Natural killer cell (primary cell): ENCODE measurements around the gene SNAPC4. TPM values are rescaled to one million over a fixed set of nuclear protein-coding genes. Genes with fewer than 3 reads are reported as not detected.

Experiments
- ATAC-seq, 3 donors: fragments of 150-1000 bp in 2 of 3; fragments of 200-7000 bp in 1 of 3; cut with Tn5 transposase; 1 replicate in 1 of 3; 2 replicates in 2 of 3; pipeline ENCODE4 v1.10.0; 2021; ENCODE audit warnings: mild to moderate bottlenecking in 2 of 3, moderate library complexity in 2 of 3
- DNase-seq, 2 donors: peaks; one replicate each; pipeline versions ENCODE4 v3.0.0 to v3.0.0-alpha.2; 2013 to 2021; ENCODE audit warnings: mixed read lengths in 1 of 2
- H3K27ac ChIP-seq: one replicate; pipeline ENCODE4 v1.5.1; 2013; ENCODE audit warnings: mild to moderate bottlenecking, low read length
- H3K27me3 ChIP-seq: one replicate; pipeline ENCODE4 v1.6.1; 2013; ENCODE audit warnings: low read length; ENCODE audit not compliant: control insufficient read depth, insufficient read depth
- H3K36me3 ChIP-seq: one replicate; pipeline ENCODE4 v1.6.1; 2013; ENCODE audit warnings: low read length; ENCODE audit not compliant: control insufficient read depth, insufficient read depth
- H3K4me1 ChIP-seq: one replicate; pipeline ENCODE4 v1.6.1; 2013; ENCODE audit warnings: low read length; ENCODE audit not compliant: control insufficient read depth, insufficient read depth
- H3K4me3 ChIP-seq: one replicate; pipeline ENCODE4 v1.5.1; 2013; ENCODE audit warnings: low read length
- H3K9me3 ChIP-seq: one replicate; pipeline ENCODE4 v1.6.1; 2013; ENCODE audit warnings: low read length; ENCODE audit not compliant: control insufficient read depth, insufficient read depth
- H3K27ac Mint-ChIP-seq, 2 donors: one replicate each; pipeline ENCODE4 v1.8.0; 2022; ENCODE audit warnings: mild to moderate bottlenecking in 2 of 2, mixed read lengths in 2 of 2, moderate library complexity in 1 of 2
- H3K27me3 Mint-ChIP-seq, 2 donors: one replicate each; pipeline ENCODE4 v1.8.0; 2022; ENCODE audit warnings: low read depth in 2 of 2, mixed read lengths in 2 of 2
- H3K36me3 Mint-ChIP-seq: one replicate; pipeline ENCODE4 v1.8.0; 2022; ENCODE audit warnings: mixed read lengths
- H3K4me1 Mint-ChIP-seq, 2 donors: one replicate each; pipeline ENCODE4 v1.8.0; 2022; ENCODE audit warnings: mixed read lengths in 2 of 2
- H3K4me3 Mint-ChIP-seq: one replicate; pipeline ENCODE4 v1.8.0; 2022; ENCODE audit warnings: mild to moderate bottlenecking, moderate library complexity, mixed read lengths
- H3K9me3 Mint-ChIP-seq, 2 donors: one replicate each; pipeline ENCODE4 v1.8.0; 2022; ENCODE audit warnings: mixed read lengths in 2 of 2
- WGBS: methylation state at CpG from one replicate; pipeline ENCODE4 v1.1.7; 2013; ENCODE audit warnings: missing lambda C conversion rate; ENCODE audit not compliant: insufficient coverage; 5-methylcytosine and 5-hydroxymethylcytosine counted together
- intact Hi-C: fragments of 100-400 bp; cut with micrococcal nuclease; formaldehyde crosslinking; loops from one replicate; pipeline ENCODE4 v1.14.2; 2022
- total RNA-seq, 4 donors: library from RNA; stranded (reverse); fragments of 120-200 nt in 1 of 4; gene quantifications; one replicate each; pipeline versions ENCODE4 v1.2.3 to v1.2.4, GENCODE V29; 2013 to 2022
- TF ChIP-seq, protein P1 (sequence below): fragments of 200-600 bp; IDR thresholded peaks from one replicate; pipeline ENCODE4 v1.8.0; 2022; ENCODE audit warnings: antibody characterized with exemption

SNAPC4 gene
- total RNA-seq, 3 donors from 2014 or later (not counting 1 experiment from before 2014, with no cell fraction given) = 9.0 to 11.3 (median 9.4) TPM

GRCh38 chr9:136364942-136365774 lies 34.8 kb downstream of the SNAPC4 start:
- Mint-ChIP-seq H3K36me3 (no peaks in the 10 kb centered on the region), H3K27me3 (no peaks in the 10 kb centered on the region), H3K27ac (no peak overlapping the region), H3K4me3 (no peak overlapping the region), H3K4me1 (peaks cover 0 to 5% of the 10 kb centered on the region in 2 donors), H3K9me3 (no peaks in the 10 kb centered on the region)
- no peak overlapping the region for H3K4me3 ChIP-seq
- H3K36me3 ChIP-seq = peaks cover 2% of the 10 kb centered on the region
- H3K9me3 ChIP-seq = no peaks in the 10 kb centered on the region
- ATAC-seq = no peak
- TF ChIP-seq, protein P1, sequence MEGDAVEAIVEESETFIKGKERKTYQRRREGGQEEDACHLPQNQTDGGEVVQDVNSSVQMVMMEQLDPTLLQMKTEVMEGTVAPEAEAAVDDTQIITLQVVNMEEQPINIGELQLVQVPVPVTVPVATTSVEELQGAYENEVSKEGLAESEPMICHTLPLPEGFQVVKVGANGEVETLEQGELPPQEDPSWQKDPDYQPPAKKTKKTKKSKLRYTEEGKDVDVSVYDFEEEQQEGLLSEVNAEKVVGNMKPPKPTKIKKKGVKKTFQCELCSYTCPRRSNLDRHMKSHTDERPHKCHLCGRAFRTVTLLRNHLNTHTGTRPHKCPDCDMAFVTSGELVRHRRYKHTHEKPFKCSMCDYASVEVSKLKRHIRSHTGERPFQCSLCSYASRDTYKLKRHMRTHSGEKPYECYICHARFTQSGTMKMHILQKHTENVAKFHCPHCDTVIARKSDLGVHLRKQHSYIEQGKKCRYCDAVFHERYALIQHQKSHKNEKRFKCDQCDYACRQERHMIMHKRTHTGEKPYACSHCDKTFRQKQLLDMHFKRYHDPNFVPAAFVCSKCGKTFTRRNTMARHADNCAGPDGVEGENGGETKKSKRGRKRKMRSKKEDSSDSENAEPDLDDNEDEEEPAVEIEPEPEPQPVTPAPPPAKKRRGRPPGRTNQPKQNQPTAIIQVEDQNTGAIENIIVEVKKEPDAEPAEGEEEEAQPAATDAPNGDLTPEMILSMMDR = no peak
- no peaks in the 10 kb centered on the region for H3K27me3 ChIP-seq
- no peak for DNase-seq
- peaks cover 29% of the 10 kb centered on the region for H3K4me1 ChIP-seq
- intact Hi-C loops = loop anchor here (10.0 kb wide), 1 partner anchor 50 kb away; no protein-coding TSS in a partner anchor
- H3K27ac ChIP-seq = no peak overlapping the region
- WGBS = 89% methylated on average over 31 of the region's 31 CpGs

- TF ChIP-seq, protein P1 = peak; percentile 65
- Histone ChIP-seq H3K9me3 (no peaks in the 10 kb centered on the region), H3K27me3 (no peaks in the 10 kb centered on the region), H3K36me3 (peaks cover 2% of the 10 kb centered on the region), H3K27ac (no peak overlapping the region), H3K4me1 (peaks cover 29% of the 10 kb centered on the region), H3K4me3 (no peak overlapping the region)
- WGBS = 50% methylated on average over 54 of the region's 54 CpGs
- DNase-seq = no peak
- Mint-ChIP-seq H3K27me3 (no peaks in the 10 kb centered on the region), H3K9me3 (no peaks in the 10 kb centered on the region), H3K4me3 (peak overlapping the region; percentile 65), H3K27ac (no peak overlapping the region), H3K4me1 (peaks cover 0 to 5% of the 10 kb centered on the region in 2 donors), H3K36me3 (no peaks in the 10 kb centered on the region)
- intact Hi-C loops = loop anchor here (10.0 kb wide), 1 partner anchor 49 kb away; no protein-coding TSS in a partner anchor
- ATAC-seq = peak in 1 of 3 donors; percentile 0
Measured at GRCh38 chr9:136363949-136364748, 35.8 kb downstream of the SNAPC4 start.

DNA sequence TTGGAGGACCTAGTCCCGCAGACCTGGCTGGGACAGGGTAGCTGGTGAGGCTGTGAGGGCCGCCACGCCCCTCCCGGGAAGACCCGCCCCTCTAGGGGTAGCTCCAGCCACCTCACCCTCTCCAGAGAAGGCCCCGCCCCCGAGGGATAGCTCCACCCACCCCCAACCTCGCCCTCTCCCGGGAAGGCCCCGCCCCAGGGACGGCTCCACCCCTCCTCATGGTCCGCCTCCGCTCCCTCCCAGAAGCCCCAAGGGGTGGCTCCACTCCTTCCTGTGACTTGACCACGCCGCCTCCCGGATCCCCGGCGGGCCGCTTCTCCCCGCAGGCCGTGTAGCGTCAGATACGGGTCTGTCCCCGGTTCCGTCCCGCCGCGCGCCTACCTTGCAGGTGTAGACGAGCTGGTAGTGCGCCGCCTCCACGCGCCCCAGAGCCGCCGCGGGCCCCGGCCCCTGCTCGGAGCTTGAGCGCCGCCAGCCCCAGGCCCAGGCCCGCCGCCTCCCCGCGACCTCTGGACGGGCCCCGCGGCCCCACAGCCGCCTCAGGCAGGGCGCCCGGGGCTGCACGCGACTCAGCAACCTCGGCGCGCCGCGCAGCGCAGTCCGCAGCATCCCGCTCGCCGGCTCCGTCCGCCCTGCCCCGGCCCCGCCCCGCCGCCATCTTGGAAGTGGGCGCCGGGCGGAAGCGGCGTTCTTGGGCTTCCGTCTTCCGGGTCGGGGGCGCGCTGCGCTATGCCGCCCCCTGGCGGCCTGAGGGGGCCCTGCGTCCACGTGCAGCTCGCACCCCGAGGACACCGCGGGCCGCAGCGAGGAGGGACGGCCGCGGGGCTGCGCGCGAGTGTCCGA lies 36.6 kb downstream of the SNAPC4 start, which contains the start of gene DNLZ:
Gene DNLZ, minus strand, starts transcription at position 639 of the 843 bp plus-strand sequence. Its CDS starts 30 bp downstream, at position 609.
- under 1% methylated on average over 97 of the region's 97 CpGs for WGBS
- Mint-ChIP-seq H3K4me1 (peaks cover 0 to 5% of the 10 kb centered on the region in 2 donors), H3K27me3 (no peaks in the 10 kb centered on the region), H3K27ac (peak within 1 kb of the TSS; percentile 48 to 66), H3K36me3 (no peaks in the 10 kb centered on the region), H3K4me3 (peak within 1 kb of the TSS; percentile 84), H3K9me3 (no peaks in the 10 kb centered on the region)
- DNase-seq (peak; percentile 85 to 94), ATAC-seq (peak; percentile 83 to 94 (median 85))
- intact Hi-C loops = loop anchor here (10.0 kb wide), 1 partner anchor 49 kb away; no protein-coding TSS in a partner anchor
- Histone ChIP-seq H3K4me1 (peaks cover 29% of the 10 kb centered on the region), H3K27me3 (no peaks in the 10 kb centered on the region), H3K27ac (peak within 1 kb of the TSS; percentile 60), H3K4me3 (peak within 1 kb of the TSS; percentile 78), H3K36me3 (peaks cover 2% of the 10 kb centered on the region), H3K9me3 (no peaks in the 10 kb centered on the region)
- TF ChIP-seq, protein P1 = peak; percentile 97
